Mesenchymal stem cell (in vitro differentiated cells and primary cell): ENCODE measurements around the gene PRSS27.
A peak's percentile ranks its signal among the peaks of the same experiment; 100 is the strongest.
"Not testable (repeated sequence)": the region's sequence is repeated elsewhere in the genome, so short reads cannot be mapped to it uniquely, and the experiment has no call there.

ENCODE experiments used
- DNase-seq: peaks from one replicate; pipeline ENCODE4 v3.0.0-alpha.2; 2013
- H2AFZ ChIP-seq: one replicate; pipeline ENCODE4 v1.6.1; 2013; ENCODE audit warnings: low read depth, mild to moderate bottlenecking, control low read depth, inconsistent platforms, low read length, moderate library complexity
- H2AK5ac ChIP-seq: 2 replicates; pipeline ENCODE4 v1.6.1; 2013; ENCODE audit warnings: low read length, moderate library complexity, mild to moderate bottlenecking, inconsistent platforms; ENCODE audit not compliant: severe bottlenecking
- H2BK120ac ChIP-seq: one replicate; pipeline ENCODE4 v1.6.1; 2013; ENCODE audit warnings: low read depth, mild to moderate bottlenecking, inconsistent platforms, low read length, moderate library complexity
- H2BK12ac ChIP-seq, 2 experiments: one replicate each; pipeline ENCODE4 v1.6.1; 2013; ENCODE audit warnings: inconsistent platforms in 2 of 2, low read length in 2 of 2, mild to moderate bottlenecking in 2 of 2, moderate library complexity in 2 of 2, control low read depth in 1 of 2
- H2BK15ac ChIP-seq: one replicate; pipeline ENCODE4 v1.6.1; 2013; ENCODE audit warnings: mild to moderate bottlenecking, low read depth, inconsistent platforms; ENCODE audit not compliant: poor library complexity, severe bottlenecking
- H2BK5ac ChIP-seq: 2 replicates; pipeline ENCODE4 v1.6.1; 2013; ENCODE audit warnings: low read depth, mild to moderate bottlenecking, low read length, control low read depth, inconsistent platforms; ENCODE audit not compliant: poor library complexity, severe bottlenecking
- H3K14ac ChIP-seq, 2 experiments: one replicate each; pipeline ENCODE4 v1.6.1; 2013; ENCODE audit warnings: inconsistent platforms in 2 of 2, low read length in 2 of 2, control low read depth in 1 of 2, mild to moderate bottlenecking in 1 of 2, moderate library complexity in 1 of 2
- H3K18ac ChIP-seq, 2 experiments: one replicate each; pipeline ENCODE4 v1.6.1; 2013; ENCODE audit warnings: inconsistent platforms in 2 of 2, low read length in 2 of 2, control low read depth in 1 of 2, low read depth in 1 of 2, mild to moderate bottlenecking in 1 of 2
- H3K23ac ChIP-seq, 2 experiments: one replicate each; pipeline ENCODE4 v1.6.1; 2013; ENCODE audit warnings: inconsistent platforms in 2 of 2, low read length in 2 of 2, mild to moderate bottlenecking in 2 of 2, moderate library complexity in 2 of 2, control low read depth in 1 of 2
- H3K27ac ChIP-seq: 2 replicates; pipeline ENCODE4 v1.5.1; 2013; ENCODE audit warnings: mild to moderate bottlenecking, moderate library complexity, low read length, control low read depth, inconsistent platforms; ENCODE audit not compliant: poor library complexity, severe bottlenecking
- H3K27me3 ChIP-seq, 2 experiments: 2 replicates each; pipeline versions ENCODE4 v1.6.1 to v1.7.0; 2013; ENCODE audit warnings: low read length in 2 of 2, mild to moderate bottlenecking in 2 of 2, moderate library complexity in 2 of 2, control low read depth in 1 of 2, inconsistent platforms in 1 of 2; ENCODE audit not compliant: control insufficient read depth in 1 of 2, insufficient read depth in 1 of 2
- H3K36me3 ChIP-seq, 2 experiments: 2 replicates each; pipeline versions ENCODE4 v1.6.1 to v1.7.0; 2013; ENCODE audit warnings: low read length in 2 of 2, control low read depth in 1 of 2, inconsistent platforms in 1 of 2, low read depth in 1 of 2, mild to moderate bottlenecking in 1 of 2; ENCODE audit not compliant: insufficient read depth in 2 of 2, control insufficient read depth in 1 of 2
- H3K4ac ChIP-seq, 2 experiments: one replicate each; pipeline ENCODE4 v1.6.1; 2013; ENCODE audit warnings: inconsistent platforms in 2 of 2, low read length in 2 of 2, mild to moderate bottlenecking in 2 of 2, moderate library complexity in 2 of 2, control low read depth in 1 of 2, low read depth in 1 of 2
- H3K4me1 ChIP-seq: 2 replicates; pipeline ENCODE4 v1.6.1; 2013; ENCODE audit warnings: low read depth, low read length, control low read depth; ENCODE audit not compliant: control insufficient read depth, insufficient read depth
- H3K4me2 ChIP-seq: 2 replicates; pipeline ENCODE4 v1.6.1; 2013; ENCODE audit warnings: low read length, mild to moderate bottlenecking, inconsistent platforms; ENCODE audit not compliant: poor library complexity, severe bottlenecking
- H3K4me3 ChIP-seq, 2 experiments: 2 replicates each; pipeline versions ENCODE4 v1.5.1 to v1.7.0; 2013; ENCODE audit warnings: low read length in 2 of 2, mild to moderate bottlenecking in 2 of 2, control low read depth in 1 of 2, low read depth in 1 of 2; ENCODE audit not compliant: insufficient read depth in 1 of 2
- H3K79me1 ChIP-seq: replicated peaks from 2 replicates; pipeline ENCODE4 v1.6.1; 2013; ENCODE audit warnings: mild to moderate bottlenecking, control low read depth, low read length, inconsistent platforms; ENCODE audit not compliant: poor library complexity, severe bottlenecking
- H3K9ac ChIP-seq: 2 replicates; pipeline ENCODE4 v1.7.0; 2013; ENCODE audit warnings: mild to moderate bottlenecking, low read length, moderate library complexity
- H3K9me3 ChIP-seq: 2 replicates; pipeline ENCODE4 v1.7.0; 2013; ENCODE audit warnings: mild to moderate bottlenecking, low read length; ENCODE audit not compliant: control insufficient read depth
- H4K8ac ChIP-seq: one replicate; pipeline ENCODE4 v1.6.1; 2013; ENCODE audit warnings: inconsistent platforms, mild to moderate bottlenecking, low read length, moderate library complexity
- H4K91ac ChIP-seq: one replicate; pipeline ENCODE4 v1.6.1; 2013; ENCODE audit warnings: mild to moderate bottlenecking, low read length, inconsistent platforms
- WGBS: methylation state at CpG from one replicate; pipeline ENCODE4 v1.1.7; 2013; ENCODE audit warnings: mixed read lengths; 5-methylcytosine and 5-hydroxymethylcytosine counted together

PRSS27 gene

GRCh38 chr16:2682209-2683021 is 37.6 kb downstream of the PRSS27 start, which contains the start of gene KCTD5:
TSS of gene KCTD5 (plus strand) at chr16:2682523. CDS start at chr16:2682549, 26 bp downstream.
- H4K8ac ChIP-seq: peak within 1 kb of the TSS; percentile 99
- WGBS: 0% methylated on average over 64 of the region's 73 CpGs
- H3K4me2 ChIP-seq: peak within 1 kb of the TSS; percentile 90
- H3K9me3 ChIP-seq: no peaks in the 10 kb centered on the region
- H3K4me1 ChIP-seq: peaks cover 12% of the 10 kb centered on the region
- H3K4me3 ChIP-seq: peak within 1 kb of the TSS; percentile 85 to 99
- peak; percentile 97 for DNase-seq
- peak within 1 kb of the TSS; percentile 91 for H2AFZ ChIP-seq
- H3K9ac ChIP-seq: peak within 1 kb of the TSS; percentile 99
- H3K79me1 ChIP-seq: peaks cover 5% of the 10 kb centered on the region
- H2BK5ac ChIP-seq: no peak within 1 kb of the TSS
- H2BK120ac ChIP-seq: no peak within 1 kb of the TSS
- H3K4ac ChIP-seq: peak within 1 kb of the TSS; percentile 81 to 90
- peak within 1 kb of the TSS in 1 of 2 experiments; percentile 34 for H3K23ac ChIP-seq
- peak within 1 kb of the TSS in 1 of 2 experiments; percentile 42 for H2BK12ac ChIP-seq
- H2BK15ac ChIP-seq: peak within 1 kb of the TSS; percentile 90
- peak within 1 kb of the TSS in 1 of 2 experiments; percentile 61 for H3K14ac ChIP-seq
- H3K36me3 ChIP-seq: no peaks in the 10 kb centered on the region
- peak within 1 kb of the TSS; percentile 97 for H4K91ac ChIP-seq
- no peak within 1 kb of the TSS for H2AK5ac ChIP-seq
- H3K27me3 ChIP-seq: no peaks in the 10 kb centered on the region
- H3K27ac ChIP-seq: peak within 1 kb of the TSS; percentile 49
- H3K18ac ChIP-seq: peak within 1 kb of the TSS; percentile 84 to 98

- not testable (repeated sequence) for H2BK12ac ChIP-seq, H2BK120ac ChIP-seq, H3K4me3 ChIP-seq, H3K4me2 ChIP-seq, H3K4me1 ChIP-seq, H3K9ac ChIP-seq, H3K18ac ChIP-seq, H2AFZ ChIP-seq, H3K79me1 ChIP-seq, H3K27ac ChIP-seq, DNase-seq, H2AK5ac ChIP-seq, H4K91ac ChIP-seq, H3K23ac ChIP-seq, H4K8ac ChIP-seq, H2BK15ac ChIP-seq, H3K9me3 ChIP-seq, H3K27me3 ChIP-seq, H3K36me3 ChIP-seq, H3K4ac ChIP-seq, H3K14ac ChIP-seq, H2BK5ac ChIP-seq
- WGBS: 83% methylated on average over 7 of the region's 8 CpGs
Measured at GRCh38 chr16:2680360-2680759, 39.7 kb downstream of the PRSS27 start.

DNA sequence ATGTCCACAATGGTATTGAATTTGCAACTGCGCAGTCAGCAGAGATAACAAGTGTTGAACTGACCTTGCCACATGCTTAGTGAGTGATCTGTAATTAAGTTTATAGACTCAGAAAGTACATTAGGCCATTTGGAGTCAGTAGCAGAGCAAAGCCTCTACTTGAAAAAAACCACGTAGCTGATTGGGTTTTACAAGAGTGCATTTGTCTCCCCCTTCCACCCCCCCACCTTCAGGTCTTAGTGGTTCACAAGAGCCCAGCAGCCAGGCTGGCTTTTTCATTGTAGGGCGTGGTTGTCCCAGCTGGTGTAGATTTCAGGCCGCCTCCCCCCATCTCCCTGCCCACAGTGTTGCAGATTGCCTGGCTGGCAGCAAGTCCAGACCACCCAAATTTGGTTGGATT is 40.1 kb downstream of the PRSS27 start:
- not testable (repeated sequence) for H2BK15ac ChIP-seq, H3K4me2 ChIP-seq, H3K36me3 ChIP-seq, H3K27me3 ChIP-seq, H3K4ac ChIP-seq, H4K91ac ChIP-seq, H3K4me3 ChIP-seq, H2BK12ac ChIP-seq, H3K79me1 ChIP-seq, H2AFZ ChIP-seq, H4K8ac ChIP-seq, H2BK120ac ChIP-seq, H2AK5ac ChIP-seq, H3K27ac ChIP-seq, H3K4me1 ChIP-seq, H2BK5ac ChIP-seq, H3K18ac ChIP-seq, H3K14ac ChIP-seq, DNase-seq, H3K23ac ChIP-seq, H3K9ac ChIP-seq, H3K9me3 ChIP-seq
- 90% methylated on average over 2 of the region's 4 CpGs for WGBS

- not testable (repeated sequence) for H3K4ac ChIP-seq, DNase-seq, H3K4me2 ChIP-seq, H2BK120ac ChIP-seq, H3K23ac ChIP-seq, H3K9me3 ChIP-seq, H2BK12ac ChIP-seq, H3K36me3 ChIP-seq, H2BK15ac ChIP-seq, H3K27me3 ChIP-seq, H3K4me1 ChIP-seq, H3K27ac ChIP-seq, H2BK5ac ChIP-seq, H2AFZ ChIP-seq, H3K4me3 ChIP-seq, H4K8ac ChIP-seq, H3K79me1 ChIP-seq, H4K91ac ChIP-seq, H3K9ac ChIP-seq, H2AK5ac ChIP-seq, H3K18ac ChIP-seq, H3K14ac ChIP-seq
- 92% methylated on average over 6 of the region's 23 CpGs for WGBS
Measured at GRCh38 chr16:2678206-2678965, 41.6 kb downstream of the PRSS27 start.
